ENCODE results near the gene DLGAP1.

The DLGAP1 gene

GRCh38 chr18:3544537-3544936, 910.6 kb downstream of the DLGAP1 start:
- Mint-ChIP-seq H3K27ac (no peak overlapping the region), H3K4me1 (ENCODE audit: low read depth) (peaks cover 23% of the 10 kb centered on the region), H3K27me3 (no peaks in the 10 kb centered on the region), H3K4me3 (no peak overlapping the region), H3K9me3 (no peaks in the 10 kb centered on the region), H3K36me3 (ENCODE audit: low read depth) (no peaks in the 10 kb centered on the region)
- no peak for DNase-seq

DNA sequence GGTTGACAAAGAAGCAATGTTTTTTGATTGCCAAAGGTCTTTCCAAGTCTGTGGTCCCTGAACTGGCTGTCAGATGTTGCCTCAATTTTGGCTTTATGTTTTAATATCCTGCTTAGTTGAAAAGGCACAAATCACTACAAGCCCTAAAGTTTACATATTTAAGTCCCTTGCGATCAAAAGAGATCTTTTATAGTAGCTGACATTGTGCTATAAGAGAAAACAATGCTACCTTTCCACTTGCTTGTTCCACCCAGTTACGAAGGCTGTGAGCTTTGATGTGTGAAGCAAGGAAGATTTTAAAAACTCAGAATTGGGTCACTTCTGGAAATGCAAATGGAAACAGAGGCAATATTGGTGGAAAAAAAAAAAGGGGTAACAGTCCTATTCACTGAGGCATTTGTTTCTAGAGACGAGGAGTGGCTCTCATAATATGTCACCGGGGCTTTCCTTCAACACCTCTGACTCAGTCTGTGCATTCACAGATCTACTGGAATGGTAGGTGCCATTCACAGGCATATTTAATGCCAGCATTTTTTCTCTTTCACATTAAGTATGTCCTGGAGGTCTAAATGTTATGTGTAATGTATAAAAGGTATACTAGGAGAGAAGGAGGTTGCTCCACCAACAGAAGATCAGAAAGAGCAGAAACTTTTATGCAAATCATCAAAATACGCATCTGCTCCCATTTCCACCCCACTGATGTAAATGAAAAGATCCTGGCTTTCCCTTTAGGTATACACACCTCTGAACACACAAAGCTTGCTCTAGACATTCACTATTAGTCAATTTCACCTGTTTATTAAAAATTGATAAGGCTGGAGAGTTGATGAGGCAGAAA, 913.3 kb downstream of the DLGAP1 start:
- Mint-ChIP-seq H3K4me3 (peak overlapping the region; percentile 11), H3K27ac (peak overlapping the region; percentile 83), H3K4me1 (ENCODE audit: low read depth) (peaks cover 27% of the 10 kb centered on the region), H3K27me3 (peaks cover 4% of the 10 kb centered on the region), H3K36me3 (ENCODE audit: low read depth) (no peaks in the 10 kb centered on the region), H3K9me3 (no peaks in the 10 kb centered on the region)
- no peak for DNase-seq

GRCh38 chr18:3540805-3541548, 914.1 kb downstream of the DLGAP1 start:
- Mint-ChIP-seq H3K4me3 (no peak overlapping the region), H3K36me3 (ENCODE audit: low read depth) (no peaks in the 10 kb centered on the region), H3K4me1 (ENCODE audit: low read depth) (peaks cover 27% of the 10 kb centered on the region), H3K27me3 (peaks cover 4% of the 10 kb centered on the region), H3K27ac (peak overlapping the region; percentile 83), H3K9me3 (no peaks in the 10 kb centered on the region)
- no peak for DNase-seq

GRCh38 chr18:3538954-3539617, 916.0 kb downstream of the DLGAP1 start:
- no peak for DNase-seq
- no peaks in the 10 kb centered on the region for H3K9me3 Mint-ChIP-seq
- no peak overlapping the region for H3K27ac Mint-ChIP-seq
- H3K4me3 Mint-ChIP-seq = no peak overlapping the region
- H3K36me3 Mint-ChIP-seq (ENCODE audit: low read depth) = no peaks in the 10 kb centered on the region
- H3K27me3 Mint-ChIP-seq = peaks cover 4% of the 10 kb centered on the region
- peaks cover 27% of the 10 kb centered on the region for H3K4me1 Mint-ChIP-seq (ENCODE audit: low read depth)

DNA sequence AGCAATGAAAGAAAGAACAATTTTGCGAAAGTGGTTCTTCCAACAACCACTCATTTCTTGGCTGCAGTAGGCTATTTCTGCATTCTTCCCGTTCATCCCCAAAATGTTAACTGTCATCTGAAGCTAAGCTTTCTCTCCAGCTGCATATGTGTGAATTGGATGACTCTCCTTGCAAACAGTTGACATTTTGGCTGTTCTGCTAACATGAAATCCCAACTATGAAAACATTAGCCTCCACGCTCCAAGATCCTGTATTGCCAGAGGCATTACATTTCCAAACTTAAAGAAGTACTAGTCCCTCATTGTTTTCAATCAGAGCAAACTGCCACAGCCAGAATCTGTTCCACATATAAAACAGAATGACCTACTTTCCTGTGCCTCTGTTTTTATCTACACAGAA, 916.7 kb downstream of the DLGAP1 start:
- Mint-ChIP-seq H3K36me3 (ENCODE audit: low read depth) (no peaks in the 10 kb centered on the region), H3K27ac (no peak overlapping the region)

GRCh38 chr18:3530807-3531206, 924.3 kb downstream of the DLGAP1 start:
- Mint-ChIP-seq H3K27ac (no peak overlapping the region), H3K9me3 (no peaks in the 10 kb centered on the region), H3K4me1 (ENCODE audit: low read depth) (peaks cover 12% of the 10 kb centered on the region), H3K36me3 (ENCODE audit: low read depth) (no peaks in the 10 kb centered on the region), H3K4me3 (no peak overlapping the region), H3K27me3 (no peaks in the 10 kb centered on the region)
- DNase-seq = no peak

More for the DNA sequence above, 916.7 kb downstream of the DLGAP1 start:
- peaks cover 27% of the 10 kb centered on the region for H3K4me1 Mint-ChIP-seq (ENCODE audit: low read depth)
- DNase-seq = no peak
- H3K27me3 Mint-ChIP-seq = peaks cover 4% of the 10 kb centered on the region
- no peak overlapping the region for H3K4me3 Mint-ChIP-seq
- no peaks in the 10 kb centered on the region for H3K9me3 Mint-ChIP-seq

DNA sequence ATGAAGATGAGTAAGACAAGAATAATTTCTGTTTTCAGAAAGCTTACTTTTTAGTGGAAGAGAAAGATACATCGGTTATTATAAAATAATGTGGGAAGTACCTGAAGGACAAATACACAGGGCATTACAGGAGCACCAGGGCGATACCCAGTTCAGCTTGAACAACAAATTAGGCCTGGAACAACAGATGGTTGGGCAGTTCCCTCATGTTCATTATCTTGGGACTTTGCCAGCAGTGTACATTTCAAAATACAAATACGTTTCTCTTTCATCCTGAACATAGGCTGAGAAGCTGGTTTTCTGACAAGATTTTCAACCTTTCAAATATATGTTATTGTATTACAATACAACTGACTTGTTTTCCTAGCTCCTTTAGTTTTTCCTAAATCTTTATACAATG, 925.5 kb downstream of the DLGAP1 start:
- Mint-ChIP-seq H3K4me1 (ENCODE audit: low read depth) (peaks cover 17% of the 10 kb centered on the region), H3K27me3 (no peaks in the 10 kb centered on the region), H3K27ac (no peak overlapping the region), H3K36me3 (ENCODE audit: low read depth) (no peaks in the 10 kb centered on the region), H3K9me3 (no peaks in the 10 kb centered on the region), H3K4me3 (no peak overlapping the region)
- DNase-seq = no peak

- Mint-ChIP-seq H3K4me1 (ENCODE audit: low read depth) (peaks cover 17% of the 10 kb centered on the region), H3K4me3 (no peak overlapping the region), H3K27ac (no peak overlapping the region), H3K27me3 (no peaks in the 10 kb centered on the region), H3K36me3 (ENCODE audit: low read depth) (no peaks in the 10 kb centered on the region), H3K9me3 (no peaks in the 10 kb centered on the region)
- DNase-seq = no peak
Measured at GRCh38 chr18:3529077-3529476, 926.0 kb downstream of the DLGAP1 start.

DNA sequence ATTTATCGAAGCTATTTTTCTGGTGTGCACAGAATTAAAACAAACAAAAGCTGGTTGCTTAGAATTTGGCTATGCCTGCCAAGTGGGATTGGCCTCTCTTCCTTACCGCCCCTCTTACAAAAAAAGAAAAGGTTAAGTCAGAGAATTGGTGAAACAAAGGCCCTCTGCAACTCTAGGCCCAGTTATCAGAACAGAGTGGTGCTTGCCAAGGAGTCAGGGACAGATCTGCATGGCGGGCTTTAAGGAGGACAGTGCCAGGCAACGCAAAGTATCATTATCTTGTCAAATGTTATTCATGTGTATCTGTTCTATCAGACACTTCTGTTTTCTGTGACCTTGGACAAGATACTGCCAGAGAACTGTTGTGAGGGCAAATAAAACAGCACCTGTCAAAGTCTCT, 926.9 kb downstream of the DLGAP1 start:
- Mint-ChIP-seq H3K36me3 (ENCODE audit: low read depth) (no peaks in the 10 kb centered on the region), H3K27ac (no peak overlapping the region), H3K4me3 (no peak overlapping the region), H3K27me3 (no peaks in the 10 kb centered on the region), H3K4me1 (ENCODE audit: low read depth) (peaks cover 17% of the 10 kb centered on the region), H3K9me3 (peaks cover 3% of the 10 kb centered on the region)
- no peak for DNase-seq

DNA sequence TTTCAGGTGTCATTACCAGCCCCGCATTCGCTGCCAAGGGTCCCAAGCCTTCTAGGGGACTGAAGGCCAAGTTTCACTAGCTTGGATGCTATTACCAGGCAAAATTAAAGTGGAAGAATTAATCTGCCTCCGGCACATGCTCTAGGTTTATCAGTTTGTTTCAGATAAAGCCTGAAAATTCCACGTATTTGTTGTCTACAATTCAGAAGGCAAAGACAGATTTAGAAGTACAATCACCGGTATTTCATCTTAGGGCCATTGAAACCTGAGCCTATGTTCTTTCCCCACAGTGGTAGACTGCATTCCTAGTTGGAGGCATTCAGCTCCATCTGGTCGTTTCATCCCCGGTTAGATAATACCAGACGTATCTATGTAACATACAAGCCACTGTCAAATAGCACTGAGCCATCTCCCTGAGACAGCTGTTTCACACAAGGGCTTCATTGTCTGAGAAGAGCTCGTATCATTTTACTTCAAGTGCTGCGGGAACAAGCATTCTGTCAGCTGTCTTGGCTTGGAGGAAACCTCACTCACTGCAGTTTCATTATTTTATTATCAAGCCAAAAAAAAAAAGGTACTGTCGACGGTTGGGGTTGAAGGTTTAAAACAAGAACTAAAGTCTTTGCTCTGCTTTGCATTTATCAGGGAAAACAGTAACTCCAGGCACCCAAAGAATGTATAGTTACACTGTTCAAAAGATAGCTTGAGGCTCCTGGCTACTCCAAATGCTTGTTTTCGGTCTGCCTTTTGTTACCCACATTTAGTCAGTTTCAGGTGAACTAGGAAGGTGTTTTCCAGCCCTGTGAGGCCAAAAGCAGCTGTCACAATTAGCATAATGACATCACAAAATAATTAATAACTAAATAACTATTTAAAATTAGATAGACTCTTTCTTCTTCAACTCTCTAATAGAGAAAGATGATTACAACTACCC, 928.4 kb downstream of the DLGAP1 start:
- no peak for DNase-seq
- Mint-ChIP-seq H3K27me3 (no peaks in the 10 kb centered on the region), H3K27ac (peak overlapping the region; percentile 38), H3K9me3 (peaks cover 5% of the 10 kb centered on the region), H3K36me3 (ENCODE audit: low read depth) (no peaks in the 10 kb centered on the region), H3K4me3 (no peak overlapping the region), H3K4me1 (ENCODE audit: low read depth) (peaks cover 17% of the 10 kb centered on the region)

- peaks cover 17% of the 10 kb centered on the region for H3K4me1 Mint-ChIP-seq (ENCODE audit: low read depth)
- DNase-seq = peak; percentile 50
Measured at GRCh38 chr18:3525870-3526420, 929.2 kb downstream of the DLGAP1 start.

DNA sequence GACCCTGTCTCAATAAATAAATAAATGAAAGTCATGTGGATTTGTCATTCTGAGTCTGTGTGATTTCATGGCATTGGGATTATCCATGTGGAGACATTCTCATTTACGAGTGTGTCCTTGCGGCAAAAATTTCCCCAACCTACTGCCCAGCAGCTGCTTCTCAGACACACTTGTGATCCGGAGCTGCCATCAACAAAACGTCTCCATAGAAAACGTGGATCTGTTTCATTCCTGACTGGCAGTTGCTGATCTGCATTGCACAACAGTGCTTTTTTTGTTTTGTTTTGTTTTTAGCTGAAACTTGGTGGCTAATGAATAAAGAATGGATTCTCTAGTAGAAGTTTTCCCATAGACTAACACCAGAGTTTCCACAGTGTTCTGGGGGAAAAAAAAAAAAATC, 930.4 kb downstream of the DLGAP1 start:
- H3K36me3 Mint-ChIP-seq (ENCODE audit: low read depth) = no peaks in the 10 kb centered on the region
- H3K27ac Mint-ChIP-seq = no peak overlapping the region
- no peak overlapping the region for H3K4me3 Mint-ChIP-seq
- H3K9me3 Mint-ChIP-seq = peaks cover 5% of the 10 kb centered on the region
- no peak for DNase-seq
- H3K27me3 Mint-ChIP-seq = no peaks in the 10 kb centered on the region
- H3K4me1 Mint-ChIP-seq (ENCODE audit: low read depth) = peaks cover 17% of the 10 kb centered on the region

More at GRCh38 chr18:3525870-3526420, 929.2 kb downstream of the DLGAP1 start:
- peak overlapping the region; percentile 11 for H3K4me3 Mint-ChIP-seq
- peaks cover 5% of the 10 kb centered on the region for H3K9me3 Mint-ChIP-seq
- no peaks in the 10 kb centered on the region for H3K27me3 Mint-ChIP-seq
- H3K36me3 Mint-ChIP-seq (ENCODE audit: low read depth) = no peaks in the 10 kb centered on the region
- H3K27ac Mint-ChIP-seq = peak overlapping the region; percentile 63

- H3K27ac Mint-ChIP-seq = no peak overlapping the region
Measured at GRCh38 chr18:3520230-3521085, 934.6 kb downstream of the DLGAP1 start.

More at GRCh38 chr18:3520230-3521085, 934.6 kb downstream of the DLGAP1 start:
- H3K9me3 Mint-ChIP-seq = peaks cover 5% of the 10 kb centered on the region
- no peaks in the 10 kb centered on the region for H3K36me3 Mint-ChIP-seq (ENCODE audit: low read depth)
- H3K4me1 Mint-ChIP-seq (ENCODE audit: low read depth) = peaks cover 1% of the 10 kb centered on the region
- no peak overlapping the region for H3K4me3 Mint-ChIP-seq
- DNase-seq = no peak
- H3K27me3 Mint-ChIP-seq = no peaks in the 10 kb centered on the region

All from activated T-cell treated with anti-CD3 and anti-CD28 coated beads, Interleukin-2, amount 50 U/mL, for 24 hours (primary cell).